NCI-H460 (cell line): ENCODE data around the gene PCNX2. TPM values are rescaled to one million over a fixed set of nuclear protein-coding genes. Genes with fewer than 3 reads are reported as not detected.

Experiments
- DNase-seq: peaks from one replicate; pipeline ENCODE4 v3.0.0-alpha.2; 2016; ENCODE audit warnings: low read depth; ENCODE audit errors: extremely low read depth
- polyA plus RNA-seq: library from polyadenylated mRNA; depleted of rRNA; stranded (reverse); fragments of >200 nt; gene quantifications from 2 replicates; pipeline ENCODE4 v1.2.3, GENCODE V29; 2014; cell fraction: nucleus; rRNA removed
- total RNA-seq: library from RNA; depleted of rRNA; stranded (reverse); fragments of >200 nt; shearing (Covaris generic); gene quantifications from 2 replicates; pipeline ENCODE4 v1.2.3, GENCODE V29; 2014; rRNA removed

Gene PCNX2, protein sequence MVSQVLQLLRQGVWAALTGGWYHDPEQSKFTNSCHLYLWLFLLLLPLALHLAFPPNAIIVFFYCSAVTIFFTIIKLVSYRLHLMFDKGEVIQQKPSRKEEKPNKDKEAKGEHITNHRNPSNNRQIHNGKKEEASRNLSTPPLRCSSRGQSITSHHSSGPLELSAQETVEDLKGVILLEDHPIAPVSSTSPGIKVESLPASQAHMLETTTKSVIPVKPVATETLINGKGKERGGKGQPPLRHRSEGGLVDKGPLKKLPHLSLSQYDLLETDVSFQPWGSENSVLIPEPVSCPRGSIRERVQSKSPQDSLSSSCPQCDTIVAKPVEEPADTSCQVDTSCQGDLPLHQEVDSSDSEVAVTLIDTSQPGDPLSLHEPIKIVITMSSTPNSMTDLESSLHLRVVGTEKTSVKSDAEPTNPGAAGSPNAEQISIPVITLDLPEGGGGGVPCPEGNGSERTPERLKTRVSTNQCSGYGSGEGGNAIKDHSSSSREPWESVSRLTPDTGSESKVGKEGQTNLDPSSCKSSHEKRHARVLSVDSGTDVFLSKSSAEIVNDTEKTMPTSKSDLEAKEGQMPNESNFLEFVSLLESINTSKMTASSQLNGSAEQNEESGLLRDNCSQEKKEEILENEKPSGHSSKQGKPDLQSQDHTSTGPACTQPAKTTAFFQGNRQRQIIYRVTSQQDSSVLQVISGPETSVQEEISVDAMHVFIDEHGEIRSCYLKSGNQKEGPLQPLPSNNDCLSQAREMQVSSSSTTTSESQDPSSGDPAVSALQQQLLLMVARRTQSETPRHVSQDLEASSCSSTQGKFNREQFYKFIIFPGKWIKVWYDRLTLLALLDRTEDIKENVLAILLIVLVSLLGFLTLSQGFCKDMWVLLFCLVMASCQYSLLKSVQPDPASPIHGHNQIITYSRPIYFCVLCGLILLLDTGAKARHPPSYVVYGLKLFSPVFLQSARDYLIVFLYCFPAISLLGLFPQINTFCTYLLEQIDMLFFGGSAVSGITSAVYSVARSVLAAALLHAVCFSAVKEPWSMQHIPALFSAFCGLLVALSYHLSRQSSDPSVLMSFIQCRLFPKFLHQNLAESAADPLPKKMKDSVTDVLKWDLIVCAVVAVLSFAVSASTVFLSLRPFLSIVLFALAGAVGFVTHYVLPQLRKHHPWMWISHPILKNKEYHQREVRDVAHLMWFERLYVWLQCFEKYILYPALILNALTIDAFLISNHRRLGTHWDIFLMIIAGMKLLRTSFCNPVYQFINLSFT (N-terminal part only)
- total RNA-seq: 19.6 and 22.8 TPM in 2 replicates
- 6.8 and 14.6 TPM in 2 replicates for polyA plus RNA-seq

DNA sequence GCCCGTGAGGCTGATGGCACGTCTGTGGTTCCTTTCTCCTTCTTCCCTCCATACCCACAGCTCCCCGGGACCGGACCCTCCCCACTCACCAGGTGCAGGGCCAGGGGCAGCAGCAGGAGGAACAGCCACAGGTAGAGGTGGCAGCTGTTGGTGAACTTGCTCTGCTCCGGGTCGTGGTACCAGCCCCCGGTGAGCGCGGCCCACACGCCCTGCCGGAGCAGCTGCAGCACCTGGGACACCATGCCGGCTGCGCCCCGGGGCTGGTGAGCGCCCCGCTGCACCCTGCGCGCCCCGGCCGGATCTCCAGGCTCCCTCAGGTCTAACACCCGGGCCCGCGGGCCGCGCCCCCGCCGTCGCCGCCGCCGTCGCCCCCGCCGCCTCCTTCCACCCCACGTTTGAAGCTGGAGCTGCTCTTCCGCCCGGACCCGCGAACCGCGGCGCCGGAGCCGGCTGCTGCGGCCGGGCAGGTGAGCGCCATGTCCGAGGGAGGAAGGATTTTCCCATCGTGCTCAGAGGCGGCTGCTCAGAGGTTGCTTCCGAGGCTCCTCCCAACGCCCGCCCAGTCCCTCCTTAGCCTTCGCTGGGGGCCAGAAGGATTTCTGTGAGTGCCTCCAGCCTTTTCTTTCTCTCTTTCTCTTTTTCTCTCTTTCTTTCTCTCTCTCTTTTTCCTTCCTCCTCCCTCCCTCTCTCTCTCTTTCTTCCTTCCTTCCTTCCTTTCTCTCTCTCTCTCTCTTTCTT, at the start of gene PCNX2:
Gene PCNX2, minus strand, starts transcription at position 489 of the 738 bp plus-strand sequence. Its CDS starts 247 bp downstream, at position 242.
- DNase-seq: peak; percentile 34

DNA sequence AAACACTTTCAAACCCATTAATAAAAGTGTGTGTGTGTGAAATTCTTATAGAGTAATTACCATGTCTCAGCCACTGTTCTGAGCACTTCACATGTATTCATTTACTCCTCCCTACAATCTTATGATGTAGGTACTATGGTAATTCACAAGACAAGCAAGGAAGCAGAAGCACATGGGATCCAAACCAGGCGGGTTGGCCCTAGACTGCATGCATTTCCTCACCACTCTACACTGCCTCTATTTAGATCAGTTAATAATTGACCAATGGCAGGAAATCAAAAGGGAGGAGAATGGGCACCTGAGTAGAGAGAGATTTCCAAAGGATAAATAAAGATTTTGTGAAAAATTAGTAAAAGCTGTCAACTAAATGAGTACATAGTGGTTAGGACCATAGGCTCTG, 47.7 kb upstream of the PCNX2 start:
- no peak for DNase-seq

DNA sequence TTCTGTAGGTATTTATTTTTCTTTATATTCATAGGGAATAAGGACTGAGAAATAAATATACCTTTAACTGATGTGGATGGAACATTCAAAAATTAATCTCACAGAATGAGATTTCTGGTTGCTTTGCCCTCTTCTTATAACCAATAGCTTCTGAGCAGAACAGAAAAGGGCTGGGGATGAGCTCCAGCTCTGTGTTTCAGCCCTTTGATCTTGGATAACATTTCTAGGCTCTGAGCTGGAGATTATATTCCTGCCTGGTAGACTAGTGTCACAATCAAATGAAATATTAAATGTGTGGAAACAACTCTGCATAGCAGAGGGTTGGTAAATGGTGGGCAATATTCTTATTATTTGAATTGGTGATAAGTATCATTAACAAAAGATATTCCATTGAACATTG, 46.6 kb upstream of the PCNX2 start:
- no peak for DNase-seq

- no peak for DNase-seq
These were observed 45.5 kb upstream of the PCNX2 start for GRCh38 chr1:233340966-233341516.

- DNase-seq: no peak
These were observed 44.6 kb upstream of the PCNX2 start for GRCh38 chr1:233340031-233340555.

GRCh38 chr1:233338102-233338501, 42.6 kb upstream of the PCNX2 start:
- DNase-seq: no peak

DNA sequence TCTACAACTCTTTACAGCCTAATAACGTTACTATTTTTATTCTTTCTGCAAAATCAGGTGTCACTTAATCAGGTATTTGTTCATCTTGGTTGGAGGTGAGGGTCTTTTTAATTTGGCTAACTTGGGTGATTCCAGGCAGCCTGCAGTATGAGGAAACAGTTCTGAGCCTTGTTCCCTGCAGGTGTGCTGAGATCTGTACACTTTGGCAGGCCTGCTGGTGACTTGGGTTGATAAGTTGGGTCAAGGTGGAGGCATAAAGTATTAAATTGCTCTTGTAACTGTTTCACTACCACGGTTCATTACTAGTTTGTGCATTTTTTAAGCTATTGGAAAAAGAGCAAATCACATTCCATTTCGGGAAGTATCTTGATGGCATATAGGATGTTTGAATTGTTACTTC, 42.0 kb upstream of the PCNX2 start:
- no peak for DNase-seq

GRCh38 chr1:233336554-233337456, 41.3 kb upstream of the PCNX2 start:
- DNase-seq: no peak

GRCh38 chr1:233334092-233334491, 38.6 kb upstream of the PCNX2 start:
- no peak for DNase-seq

GRCh38 chr1:233333086-233333485, 37.6 kb upstream of the PCNX2 start:
- no peak for DNase-seq

DNA sequence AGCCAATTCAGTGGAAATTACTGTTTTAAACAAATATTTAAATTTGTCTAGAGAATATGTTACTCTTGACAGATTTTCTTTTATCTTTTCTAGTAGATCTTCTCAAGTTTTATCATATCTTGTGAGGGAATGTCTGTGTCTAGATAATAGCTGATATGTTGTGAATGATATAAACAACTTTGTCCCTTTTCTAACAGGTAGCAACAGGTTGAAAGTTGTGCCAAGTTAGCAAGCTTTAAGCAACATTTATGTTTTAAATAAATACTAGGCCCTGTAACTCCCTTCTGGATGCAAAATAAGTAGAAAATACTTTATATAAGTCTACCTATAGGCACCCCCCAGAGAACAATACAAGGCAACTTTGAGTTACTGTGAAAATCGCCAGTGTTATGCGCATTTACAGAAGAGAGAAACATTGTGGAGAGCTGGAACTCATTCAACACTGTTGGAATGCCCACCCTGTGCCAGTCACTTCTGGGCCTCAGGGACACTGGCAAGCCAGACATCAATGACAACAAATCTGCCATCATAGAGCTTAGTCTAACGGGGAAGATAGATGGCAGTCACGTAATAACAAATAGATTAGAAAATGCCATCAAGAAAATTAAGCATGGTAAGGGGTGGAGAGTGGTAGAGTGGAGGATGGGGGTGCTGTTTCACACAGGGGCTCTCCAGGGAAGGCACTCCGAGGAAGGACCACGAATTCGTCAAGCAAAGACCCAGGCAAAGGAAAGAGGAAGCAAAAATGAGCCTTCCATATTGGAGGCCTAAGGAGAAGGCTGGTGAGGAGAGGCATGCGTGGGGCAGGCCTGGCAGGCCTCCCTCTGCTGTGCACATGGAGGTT, 36.4 kb upstream of the PCNX2 start:
- no peak for DNase-seq

- no peak for DNase-seq
These were observed 32.8 kb upstream of the PCNX2 start for GRCh38 chr1:233328142-233328921.

GRCh38 chr1:233327651-233328141, 32.2 kb upstream of the PCNX2 start, which contains the start of gene MAP3K21:
Gene MAP3K21, plus strand, starts transcription at chr1:233327724. Its CDS starts 305 bp downstream, at chr1:233328029.
- DNase-seq: no peak

DNA sequence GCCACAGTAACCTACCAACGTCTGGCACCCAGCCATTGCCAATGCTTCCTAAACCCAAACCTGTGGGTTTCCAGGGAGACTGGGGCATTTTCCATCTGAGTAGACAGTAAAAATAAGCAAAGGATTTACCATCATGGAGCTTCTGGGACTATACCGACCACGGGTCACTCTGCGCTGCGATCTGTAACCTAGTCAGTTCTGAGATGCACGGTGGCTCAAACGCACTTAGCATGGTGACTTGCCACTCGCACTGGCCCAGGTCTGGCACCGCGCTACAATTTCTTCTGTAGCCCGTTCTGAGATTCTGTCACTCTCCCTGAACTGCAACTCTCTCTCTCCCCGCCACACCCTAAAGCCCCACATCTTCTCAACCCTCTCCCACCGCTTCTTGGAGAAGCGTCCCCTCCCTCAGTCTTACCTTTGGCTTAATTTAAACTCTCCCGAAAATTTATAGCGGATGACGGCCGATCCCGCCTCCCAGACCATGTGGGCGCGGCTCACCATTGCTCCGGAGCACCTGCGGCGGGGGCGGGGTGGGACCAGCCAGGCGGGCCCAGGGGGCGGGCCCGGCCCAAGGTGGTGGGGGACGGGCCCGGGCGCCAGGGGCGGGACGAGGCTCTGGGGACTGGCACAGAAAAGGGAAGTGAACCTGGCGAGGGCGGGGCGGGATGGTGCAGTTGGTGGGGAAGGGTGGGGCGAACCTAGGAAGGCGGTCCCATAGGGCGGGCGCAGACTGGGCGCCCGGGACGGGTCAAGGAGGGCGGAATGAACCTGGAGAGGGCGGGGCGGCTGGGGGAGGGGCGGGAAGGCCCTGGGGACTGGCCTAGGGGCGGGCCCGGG, 31.5 kb upstream of the PCNX2 start:
- DNase-seq: peak; percentile 87

GRCh38 chr1:233326319-233326718, 30.8 kb upstream of the PCNX2 start:
- no peak for DNase-seq

DNA sequence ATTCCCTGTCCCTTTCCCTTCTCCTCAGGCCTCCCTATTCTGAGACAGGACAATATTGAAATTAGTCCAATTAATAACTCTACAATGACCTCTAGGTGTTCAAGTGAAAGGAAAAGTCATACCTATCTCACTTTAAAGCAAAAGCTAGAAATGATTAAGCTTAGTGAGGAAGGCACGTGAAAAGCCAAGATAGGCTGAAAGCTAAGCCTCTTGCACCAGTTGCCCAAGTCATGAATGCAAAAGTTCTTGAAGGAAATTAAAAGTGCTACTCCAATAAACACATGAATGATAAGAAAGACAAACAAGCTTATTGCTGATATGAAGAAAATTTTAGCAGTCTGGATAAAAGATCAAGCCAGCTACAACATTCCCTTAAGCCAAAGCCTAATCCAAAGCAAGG, 28.2 kb upstream of the PCNX2 start:
- no peak for DNase-seq
